ENCODE data around the gene C12orf75. TPM values are rescaled to one million over a fixed set of nuclear protein-coding genes. Genes with fewer than 3 reads are reported as not detected.

C12orf75 gene
- total and polyA plus RNA-seq, 10 of the 15 experiments (the other 5 are each of a cell fraction or from before 2014, with no cell fraction given): 40.7 to 411 (median 159) TPM

DNA sequence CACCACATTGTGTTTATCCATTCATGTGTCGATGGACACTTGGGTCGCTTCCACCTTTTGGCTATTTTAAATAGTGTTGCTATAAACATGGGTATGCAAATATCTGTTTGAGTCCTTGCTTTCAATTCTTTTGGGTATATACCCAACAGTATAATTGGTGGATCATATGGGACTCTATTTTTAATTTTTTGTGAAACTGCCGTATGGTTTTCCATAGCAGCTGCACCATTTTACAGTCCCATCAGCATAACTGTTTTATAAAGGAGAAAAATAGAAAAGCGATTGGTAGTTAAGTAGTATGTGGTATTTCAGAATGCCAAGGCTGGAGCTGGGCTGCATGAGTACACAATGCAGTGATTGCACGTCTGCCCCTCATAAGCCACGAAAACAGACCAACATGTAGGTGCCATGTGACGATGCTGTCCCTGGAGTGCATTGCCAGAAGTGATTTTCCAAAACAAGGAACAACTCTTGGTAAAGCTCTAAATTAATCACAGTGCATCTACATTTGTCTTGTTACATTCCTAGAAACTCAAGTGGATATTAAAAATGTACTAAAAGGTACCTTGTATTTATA lies 83.5 kb downstream of the C12orf75 start (continued):
- TF ChIP-seq, protein P1, sequence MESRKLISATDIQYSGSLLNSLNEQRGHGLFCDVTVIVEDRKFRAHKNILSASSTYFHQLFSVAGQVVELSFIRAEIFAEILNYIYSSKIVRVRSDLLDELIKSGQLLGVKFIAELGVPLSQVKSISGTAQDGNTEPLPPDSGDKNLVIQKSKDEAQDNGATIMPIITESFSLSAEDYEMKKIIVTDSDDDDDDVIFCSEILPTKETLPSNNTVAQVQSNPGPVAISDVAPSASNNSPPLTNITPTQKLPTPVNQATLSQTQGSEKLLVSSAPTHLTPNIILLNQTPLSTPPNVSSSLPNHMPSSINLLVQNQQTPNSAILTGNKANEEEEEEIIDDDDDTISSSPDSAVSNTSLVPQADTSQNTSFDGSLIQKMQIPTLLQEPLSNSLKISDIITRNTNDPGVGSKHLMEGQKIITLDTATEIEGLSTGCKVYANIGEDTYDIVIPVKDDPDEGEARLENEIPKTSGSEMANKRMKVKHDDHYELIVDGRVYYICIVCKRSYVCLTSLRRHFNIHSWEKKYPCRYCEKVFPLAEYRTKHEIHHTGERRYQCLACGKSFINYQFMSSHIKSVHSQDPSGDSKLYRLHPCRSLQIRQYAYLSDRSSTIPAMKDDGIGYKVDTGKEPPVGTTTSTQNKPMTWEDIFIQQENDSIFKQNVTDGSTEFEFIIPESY (IDR thresholded peaks at IDR 0.05): no peak
- TF ChIP-seq, protein P2, sequence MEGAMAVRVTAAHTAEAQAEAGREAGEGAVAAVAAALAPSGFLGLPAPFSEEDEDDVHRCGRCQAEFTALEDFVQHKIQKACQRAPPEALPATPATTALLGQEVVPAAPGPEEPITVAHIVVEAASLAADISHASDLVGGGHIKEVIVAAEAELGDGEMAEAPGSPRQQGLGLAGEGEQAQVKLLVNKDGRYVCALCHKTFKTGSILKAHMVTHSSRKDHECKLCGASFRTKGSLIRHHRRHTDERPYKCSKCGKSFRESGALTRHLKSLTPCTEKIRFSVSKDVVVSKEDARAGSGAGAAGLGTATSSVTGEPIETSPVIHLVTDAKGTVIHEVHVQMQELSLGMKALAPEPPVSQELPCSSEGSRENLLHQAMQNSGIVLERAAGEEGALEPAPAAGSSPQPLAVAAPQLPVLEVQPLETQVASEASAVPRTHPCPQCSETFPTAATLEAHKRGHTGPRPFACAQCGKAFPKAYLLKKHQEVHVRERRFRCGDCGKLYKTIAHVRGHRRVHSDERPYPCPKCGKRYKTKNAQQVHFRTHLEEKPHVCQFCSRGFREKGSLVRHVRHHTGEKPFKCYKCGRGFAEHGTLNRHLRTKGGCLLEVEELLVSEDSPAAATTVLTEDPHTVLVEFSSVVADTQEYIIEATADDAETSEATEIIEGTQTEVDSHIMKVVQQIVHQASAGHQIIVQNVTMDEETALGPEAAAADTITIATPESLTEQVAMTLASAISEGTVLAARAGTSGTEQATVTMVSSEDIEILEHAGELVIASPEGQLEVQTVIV (IDR thresholded peaks at IDR 0.05; ENCODE audit: borderline replicate concordance, partially characterized antibody): no peak
- TF ChIP-seq STAT1 (conservative IDR thresholded peaks at IDR 0.05): no peak
- TF ChIP-seq CBX3 (IDR thresholded peaks at IDR 0.05; ENCODE audit: borderline replicate concordance, low read depth): no peak
- no peak for TF ChIP-seq CREM (IDR thresholded peaks at IDR 0.05; ENCODE audit: low read depth)
- no peak for TF ChIP-seq ASH2L (IDR thresholded peaks at IDR 0.05; ENCODE audit: borderline replicate concordance, low read depth)

DNA sequence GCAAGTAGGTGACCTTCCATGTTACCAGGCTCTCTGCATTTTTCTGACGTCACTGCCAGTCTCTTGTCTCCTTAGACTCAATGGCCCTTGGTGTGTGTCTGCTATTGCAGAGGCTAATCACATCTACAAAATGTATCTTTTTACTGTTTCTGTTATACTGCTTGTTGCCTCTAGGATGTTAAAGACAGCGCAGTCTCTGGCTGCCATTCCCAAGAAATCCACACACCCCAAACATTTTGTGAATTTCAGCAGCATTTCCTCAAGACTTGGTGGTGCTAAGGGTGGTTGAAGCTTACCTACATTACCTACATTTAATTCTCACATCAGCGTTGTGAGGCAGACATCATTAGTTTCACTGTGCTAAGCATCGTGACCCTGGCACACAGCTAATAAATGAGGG lies 87.2 kb downstream of the C12orf75 start:
- no peak for ATAC-seq
- no peaks in the 10 kb centered on the region for H3K79me2 ChIP-seq (ENCODE audit: control insufficient read depth, insufficient read depth, low read length)
- intact Hi-C loops (cut with micrococcal nuclease; ENCODE audit: unreplicated experiment): no loop called here
- TF ChIP-seq EZH2 (IDR thresholded peaks at IDR 0.05; ENCODE audit: borderline replicate concordance, control insufficient read depth, low read depth, low read length): no peak
- TF ChIP-seq ZNF622 (IDR thresholded peaks at IDR 0.05): no peak
- no peak for TF ChIP-seq EP300 (IDR thresholded peaks at IDR 0.05; ENCODE audit: borderline replicate concordance in 1 of 2, control insufficient read depth in 1 of 2, low read depth in 2 of 2, low read length in 2 of 2)
- TF ChIP-seq IRF4 (IDR thresholded peaks at IDR 0.05; ENCODE audit: low read depth, low read length): no peak
- TF ChIP-seq CTCF (IDR thresholded peaks at IDR 0.05 in 2 of 3, conservative IDR thresholded peaks at IDR 0.05 in 1 of 3; ENCODE audit: control insufficient read depth in 2 of 3, extremely low read depth in 1 of 3, insufficient read depth in 1 of 3, low read depth in 3 of 3, low read length in 3 of 3): no peak
- no peak for TF ChIP-seq FOXM1 (IDR thresholded peaks at IDR 0.05; ENCODE audit: low read depth, low read length)
- TF ChIP-seq TCF3 (IDR thresholded peaks at IDR 0.05; ENCODE audit: borderline replicate concordance, insufficient read depth, low read depth, low read length): no peak
- TF ChIP-seq YBX1 (IDR thresholded peaks at IDR 0.05): no peak
- no peak for TF ChIP-seq STAT1 (conservative IDR thresholded peaks at IDR 0.05)
- TF ChIP-seq, protein P3, sequence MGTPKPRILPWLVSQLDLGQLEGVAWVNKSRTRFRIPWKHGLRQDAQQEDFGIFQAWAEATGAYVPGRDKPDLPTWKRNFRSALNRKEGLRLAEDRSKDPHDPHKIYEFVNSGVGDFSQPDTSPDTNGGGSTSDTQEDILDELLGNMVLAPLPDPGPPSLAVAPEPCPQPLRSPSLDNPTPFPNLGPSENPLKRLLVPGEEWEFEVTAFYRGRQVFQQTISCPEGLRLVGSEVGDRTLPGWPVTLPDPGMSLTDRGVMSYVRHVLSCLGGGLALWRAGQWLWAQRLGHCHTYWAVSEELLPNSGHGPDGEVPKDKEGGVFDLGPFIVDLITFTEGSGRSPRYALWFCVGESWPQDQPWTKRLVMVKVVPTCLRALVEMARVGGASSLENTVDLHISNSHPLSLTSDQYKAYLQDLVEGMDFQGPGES (IDR thresholded peaks at IDR 0.05): no peak
- H3K9ac ChIP-seq (ENCODE audit: control insufficient read depth, insufficient read depth, low read length): no peak overlapping the region
- SMC1A ChIA-PET (ENCODE audit: uncharacterized antibody, unreplicated experiment): interaction anchor here (0.5 to 1.8 kb wide), 3 partner anchors 276 to 1192 kb away, joined by 3 to 5 read pairs (median 3); no protein-coding TSS in a partner anchor
- no peak for DNase-seq (ENCODE audit: low read depth, low spot score)
- POLR2A ChIA-PET: no interaction called here
- no peaks in the 10 kb centered on the region for H3K4me1 ChIP-seq (ENCODE audit: control insufficient read depth, insufficient read depth, low read length)
- H3K36me3 ChIP-seq (ENCODE audit: control insufficient read depth in 2 of 2, insufficient read depth in 2 of 2, low read length in 1 of 2): no peaks in the 10 kb centered on the region
- CTCF ChIA-PET: interaction anchor here (1.1 to 6.1 kb wide), 3 partner anchors 20 to 753 kb away, joined by 3 to 84 read pairs (median 3); no protein-coding TSS in a partner anchor
- FAIRE-seq: no peak
- no peaks in the 10 kb centered on the region for H3K27me3 ChIP-seq (replicated peaks in 1 of 2; ENCODE audit: control insufficient read depth in 2 of 2, insufficient read depth in 2 of 2, low read length in 1 of 2)
- no peaks in the 10 kb centered on the region for H3K9me3 ChIP-seq (replicated peaks; ENCODE audit: control insufficient read depth, insufficient read depth, low read length)
- in situ Hi-C loops (cut with MboI): no loop called here
- no peak overlapping the region for H2AFZ ChIP-seq (ENCODE audit: control insufficient read depth, low read depth, low read length)
- BruUV-seq (replicated peaks): no TSS peak
- H3K4me2 ChIP-seq (ENCODE audit: control insufficient read depth, insufficient read depth): no peak overlapping the region
- no peaks in the 10 kb centered on the region for H4K20me1 ChIP-seq (ENCODE audit: control insufficient read depth, insufficient read depth)
- RAD21 ChIA-PET (ENCODE audit: unreplicated experiment): no interaction called here
- WGBS (ENCODE audit: insufficient coverage, insufficient replicate concordance, low lambda C conversion rate, missing lambda C conversion rate): 12% methylated on average over 4 of the region's 4 CpGs
- no peak overlapping the region for H3K27ac ChIP-seq (ENCODE audit: control insufficient read depth, insufficient read depth)
- H3K4me3 ChIP-seq: no peak overlapping the region
